ENCODE data around the gene DDRGK1. TPM values are rescaled to one million over a fixed set of nuclear protein-coding genes. Genes with fewer than 3 reads are reported as not detected.
A peak's percentile ranks its signal among the peaks of the same experiment; 100 is the strongest.

The DDRGK1 gene
- polyA plus RNA-seq, 4 donors = 45.7 to 57.7 (median 48.3) TPM

DNA sequence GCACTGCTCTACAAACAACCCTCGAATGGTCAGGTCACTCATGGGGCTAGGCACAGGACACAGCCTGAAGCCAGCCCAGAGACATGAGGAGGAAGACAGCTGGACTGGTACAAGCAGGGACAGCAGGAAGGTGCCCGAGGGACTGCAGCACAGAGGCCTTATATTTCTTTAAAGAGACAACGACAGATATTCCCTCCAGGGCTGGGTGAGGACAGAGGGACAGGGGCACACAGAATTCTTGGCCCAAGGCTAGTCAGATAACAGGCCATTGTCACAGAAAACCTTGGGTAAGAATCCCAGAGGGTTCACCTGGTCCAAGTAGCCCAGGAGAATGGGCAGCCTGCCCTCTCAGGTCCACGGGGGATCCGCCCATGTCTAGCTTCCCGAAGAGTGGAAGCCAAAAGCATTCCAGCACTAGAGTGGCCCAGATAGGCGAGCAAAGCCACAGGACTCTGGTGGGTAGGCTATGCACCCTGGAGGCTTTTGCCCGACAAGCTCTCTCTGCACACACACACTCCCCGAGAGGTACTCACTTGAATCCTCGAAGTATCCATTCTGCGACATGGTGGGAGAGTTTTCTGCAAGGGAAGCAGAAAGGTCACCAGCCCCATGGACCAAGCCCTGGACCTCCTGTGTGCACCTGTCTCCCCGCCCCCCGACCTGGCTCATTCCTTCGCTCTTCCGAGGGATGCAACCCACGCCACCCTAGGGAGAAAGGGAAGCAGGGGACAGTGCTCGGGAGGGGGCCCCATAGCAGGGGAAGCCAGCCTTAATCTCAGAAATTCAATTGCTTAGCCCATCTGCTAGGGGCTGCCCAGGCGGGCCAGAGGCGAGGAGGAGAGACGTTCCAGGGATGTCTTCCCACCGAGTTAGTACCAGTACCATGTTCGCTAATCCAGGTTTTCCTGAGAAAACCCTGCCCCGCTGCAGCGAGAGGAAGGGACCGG, 32.8 kb upstream of the DDRGK1 start:
- no peak for DNase-seq (ENCODE audit: low read depth in 4 of 4, low spot score in 3 of 4)

DNA sequence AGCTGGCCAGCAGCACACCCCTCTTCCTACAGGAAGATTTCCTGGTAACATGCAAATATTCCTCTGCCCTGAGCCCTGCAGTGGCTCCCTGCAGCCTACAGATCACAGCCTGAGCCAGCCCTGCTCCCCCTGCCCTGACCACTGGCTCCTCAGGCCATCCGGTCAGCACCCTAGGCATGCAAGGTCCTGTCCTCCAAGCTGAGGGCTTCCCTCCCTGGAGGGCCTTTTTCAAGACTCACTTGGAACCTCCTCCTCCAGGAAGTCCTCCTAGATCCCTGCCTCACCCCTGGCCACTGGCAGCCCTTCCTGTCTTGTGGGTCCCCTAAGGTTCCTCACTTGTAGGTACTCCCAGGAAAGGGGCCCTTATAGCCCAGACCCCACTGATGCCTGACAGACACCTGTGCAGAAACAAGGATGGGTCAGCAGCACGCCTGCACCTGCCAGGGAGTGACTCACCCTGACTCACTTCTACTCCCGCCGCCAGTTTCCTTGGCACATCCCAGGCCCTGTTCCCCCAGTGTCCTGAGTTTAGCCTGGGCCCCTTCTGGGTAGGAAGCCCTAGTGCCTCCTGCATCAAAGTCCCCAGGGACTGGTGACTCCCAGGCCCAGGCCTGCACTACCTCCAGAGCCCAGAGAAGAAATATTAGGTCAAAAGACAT, 31.3 kb upstream of the DDRGK1 start:
- DNase-seq (ENCODE audit: low read depth in 4 of 4, low spot score in 3 of 4) = no peak

DNA sequence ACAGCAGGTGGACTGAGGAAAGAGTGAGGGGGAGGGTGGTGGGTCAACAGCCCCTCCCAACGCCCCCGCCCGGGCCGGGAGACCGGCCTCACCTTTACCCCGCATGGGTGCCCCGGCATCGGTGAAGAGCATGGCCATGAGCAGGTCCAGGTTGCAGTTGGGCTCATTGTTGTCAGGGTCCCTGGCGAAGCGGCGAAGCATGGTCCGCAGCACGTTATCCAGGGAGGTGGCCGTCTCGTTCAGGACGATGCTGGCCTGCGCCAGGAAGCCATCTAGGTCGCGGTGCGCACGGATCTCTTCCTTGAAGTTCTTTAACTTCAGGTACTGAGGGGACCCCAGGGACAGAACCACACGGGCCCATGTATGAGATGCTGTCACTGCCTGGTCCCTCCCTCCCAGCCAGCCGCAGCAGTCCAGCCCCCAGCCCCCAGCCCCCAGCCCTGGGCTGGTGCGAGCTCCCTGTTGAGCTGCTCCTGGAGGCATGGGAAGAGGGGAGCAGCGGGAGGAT, 29.6 kb upstream of the DDRGK1 start:
- no peak for DNase-seq (ENCODE audit: low read depth in 4 of 4, low spot score in 3 of 4)

DNA sequence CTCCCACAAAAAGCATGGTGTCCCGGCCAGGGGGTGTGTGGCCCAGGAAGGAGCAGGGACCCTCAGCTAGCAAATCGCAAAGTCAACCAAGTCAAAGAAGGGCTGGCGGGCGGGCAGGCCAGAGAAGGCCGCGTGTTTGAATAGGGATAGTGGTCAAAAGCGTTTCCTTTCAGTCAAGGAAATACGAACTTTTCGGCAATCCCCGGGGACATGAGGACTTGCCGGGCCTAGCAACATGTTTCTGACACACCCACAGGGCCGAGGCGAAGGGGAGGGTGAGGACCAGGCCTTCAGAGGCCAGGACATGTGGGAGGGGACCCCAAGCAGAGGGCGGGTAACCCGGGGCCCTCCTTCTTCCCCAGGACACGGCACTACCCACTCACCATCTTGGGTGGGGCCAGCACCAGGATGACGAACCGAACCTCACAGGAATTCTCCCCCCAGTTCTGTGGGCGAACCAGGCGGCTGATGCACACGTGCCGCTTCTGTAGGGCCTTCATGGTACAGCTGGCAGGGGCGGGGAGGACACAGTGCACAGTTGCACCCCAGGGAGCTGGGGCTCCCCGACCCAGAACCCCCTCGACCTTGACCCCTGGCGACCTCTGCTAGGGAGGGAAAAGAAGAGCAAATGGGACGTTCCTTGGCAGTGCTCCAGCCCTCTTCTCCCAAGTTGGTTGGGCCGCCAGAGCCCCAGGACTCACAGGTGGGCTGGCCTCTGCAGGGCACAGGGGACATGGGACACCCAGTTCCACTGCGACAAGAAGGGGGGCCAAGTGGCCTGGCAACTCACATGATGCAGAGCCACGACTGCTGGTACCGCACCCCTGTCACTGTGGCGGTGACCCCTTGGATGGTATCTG, 28.9 kb upstream of the DDRGK1 start:
- no peak for DNase-seq (ENCODE audit: low read depth in 4 of 4, low spot score in 3 of 4)

DNA sequence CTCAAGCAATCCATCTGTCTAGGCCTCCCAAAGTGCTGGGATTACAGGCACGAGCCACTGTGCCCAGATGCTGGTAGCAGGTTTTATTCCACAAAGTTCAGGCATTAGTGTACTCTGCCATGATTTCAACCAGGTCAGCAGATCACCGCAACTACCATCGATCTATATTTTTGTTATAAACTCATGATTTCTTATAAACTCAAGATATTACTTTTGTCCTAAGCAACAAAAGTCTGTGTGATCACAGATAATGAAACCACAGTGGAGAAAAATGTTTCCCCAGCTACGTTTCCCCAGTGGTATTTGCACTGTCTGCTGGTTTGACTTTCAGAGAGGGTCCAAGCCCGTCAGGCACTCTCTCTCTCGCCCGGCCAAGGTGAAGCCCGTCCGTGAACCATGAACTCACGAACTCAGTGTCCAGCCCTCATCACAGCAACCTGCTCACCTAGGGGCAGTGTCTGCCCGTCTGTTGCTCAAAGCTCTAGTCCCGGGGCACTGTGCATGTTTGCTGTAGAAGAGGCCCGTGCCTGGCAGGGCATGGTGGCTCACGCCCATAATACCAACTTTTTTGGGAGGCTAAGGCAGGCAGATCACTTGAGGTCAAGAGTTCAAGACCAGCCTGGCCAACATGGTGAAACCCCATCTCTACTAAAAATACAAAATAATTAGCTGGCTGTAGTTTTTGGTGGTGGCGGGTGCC, 27.6 kb upstream of the DDRGK1 start:
- no peak for DNase-seq (ENCODE audit: low read depth in 4 of 4, low spot score in 3 of 4)

DNA sequence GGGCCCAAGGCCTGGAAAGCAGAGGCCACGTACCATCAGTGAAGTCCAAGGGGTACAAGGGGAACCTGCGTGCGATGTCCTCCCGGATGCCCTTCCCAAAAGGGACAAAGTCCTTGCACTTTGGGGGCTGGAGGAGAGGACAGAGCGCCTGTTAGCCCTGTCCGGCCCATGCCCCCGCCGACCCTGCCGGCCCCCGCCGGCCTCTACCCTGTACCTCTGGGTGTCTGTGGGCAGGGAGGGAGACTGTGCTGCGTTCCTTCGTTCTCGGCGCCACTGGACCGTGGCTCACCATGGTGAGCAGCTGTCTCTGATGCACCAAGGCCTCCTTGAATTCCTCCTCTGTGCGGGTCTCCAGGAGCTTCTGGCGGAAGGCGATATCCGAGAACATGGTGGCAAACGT, 26.6 kb upstream of the DDRGK1 start:
- DNase-seq (ENCODE audit: low read depth in 4 of 4, low spot score in 3 of 4) = no peak

DNA sequence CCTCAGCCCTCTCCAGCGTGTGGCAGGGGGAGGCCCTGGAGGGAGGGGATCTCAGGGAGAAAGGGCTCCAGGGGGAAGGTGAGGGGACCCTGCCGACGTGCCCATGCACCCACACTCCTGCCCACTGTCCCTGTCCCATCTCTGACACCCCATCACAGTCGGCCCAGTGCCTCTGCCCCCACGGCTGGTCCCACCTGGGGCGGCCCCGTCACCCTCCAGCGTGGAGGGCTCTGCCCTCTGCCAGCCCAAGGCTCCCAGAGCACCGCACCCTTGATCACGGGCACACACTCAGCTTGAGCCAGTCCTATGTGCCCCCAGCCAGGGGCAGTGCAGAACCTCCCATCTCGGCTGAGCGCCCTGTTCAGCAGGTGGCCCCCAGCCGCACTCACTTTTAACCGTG, 25.3 kb upstream of the DDRGK1 start:
- DNase-seq (ENCODE audit: low read depth in 4 of 4, low spot score in 3 of 4) = no peak

DNA sequence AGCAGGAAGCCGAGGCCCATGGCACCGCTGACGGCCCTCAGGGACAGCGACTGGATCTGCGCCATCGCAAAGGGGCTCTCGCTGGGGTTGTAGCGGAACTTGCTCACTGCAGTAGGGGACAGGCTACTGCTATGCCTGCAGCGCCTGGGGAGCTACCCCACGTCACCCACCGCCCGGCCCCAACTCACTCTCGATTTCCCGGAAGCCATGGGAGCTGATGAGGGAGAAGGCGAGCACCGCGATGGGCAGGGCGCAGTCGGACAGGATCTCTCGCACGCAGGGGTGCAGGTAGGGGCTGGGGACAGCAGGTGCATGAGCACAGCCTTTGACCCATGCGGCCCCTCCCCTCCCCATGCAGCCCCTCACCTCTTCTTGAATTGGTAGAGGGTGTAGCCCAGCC, 24.7 kb upstream of the DDRGK1 start:
- DNase-seq (ENCODE audit: low read depth in 4 of 4, low spot score in 3 of 4) = no peak

DNA sequence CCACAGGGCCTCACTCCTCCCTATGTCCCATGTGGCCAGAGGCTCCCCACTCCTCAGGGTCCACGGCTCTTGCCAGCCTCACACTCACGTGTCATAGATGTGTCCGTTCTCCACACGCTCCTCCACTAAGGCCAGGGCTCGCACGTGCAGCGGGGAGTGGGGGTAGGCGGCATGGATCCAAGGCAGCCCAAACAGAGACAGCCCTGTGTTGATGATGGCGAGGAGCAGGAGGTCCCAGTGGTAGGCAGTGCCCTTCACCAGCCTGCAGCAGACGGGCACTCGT, 24.2 kb upstream of the DDRGK1 start:
- no peak for DNase-seq (ENCODE audit: low read depth in 4 of 4, low spot score in 3 of 4)

DNA sequence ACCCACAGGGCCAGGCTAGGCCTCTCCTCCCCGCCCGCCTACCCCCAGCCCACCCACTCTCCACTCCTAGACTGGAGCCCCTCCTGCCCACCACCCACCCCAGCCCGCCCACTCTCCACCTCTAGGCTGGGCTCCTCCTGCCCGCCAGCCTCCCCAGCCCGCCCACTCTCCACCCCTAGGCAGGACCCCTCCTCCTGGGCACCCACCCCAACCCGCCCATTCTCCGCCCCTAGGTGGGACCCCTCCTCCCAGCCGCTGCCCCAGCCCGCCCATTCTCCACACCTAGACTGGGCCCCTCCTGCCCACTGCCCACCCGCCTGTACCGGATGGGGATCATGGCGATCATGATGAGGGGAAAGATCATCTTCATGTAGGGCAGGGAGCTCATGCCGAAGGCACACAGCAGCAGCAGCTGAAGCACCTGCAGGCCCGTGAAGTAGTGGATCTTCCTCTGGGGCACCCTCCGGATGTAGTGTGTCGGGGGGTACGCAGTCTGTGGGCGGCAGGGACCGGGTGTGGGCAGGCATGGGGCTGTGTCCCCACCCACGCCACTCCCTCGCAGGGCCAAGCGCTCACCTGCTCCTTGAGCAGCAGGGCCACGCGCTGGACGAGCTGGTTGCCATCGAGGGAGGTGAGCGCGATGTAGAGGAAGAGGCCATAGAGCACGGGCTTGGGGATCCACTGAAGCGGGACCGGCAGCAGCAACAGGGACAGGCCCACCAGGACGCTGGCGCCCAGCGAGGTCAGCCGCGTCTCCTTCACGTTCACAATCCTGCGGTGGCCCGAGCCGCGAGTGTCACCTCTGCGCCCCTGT, 23.7 kb upstream of the DDRGK1 start:
- no peak for DNase-seq (ENCODE audit: low read depth in 4 of 4, low spot score in 3 of 4)

DNA sequence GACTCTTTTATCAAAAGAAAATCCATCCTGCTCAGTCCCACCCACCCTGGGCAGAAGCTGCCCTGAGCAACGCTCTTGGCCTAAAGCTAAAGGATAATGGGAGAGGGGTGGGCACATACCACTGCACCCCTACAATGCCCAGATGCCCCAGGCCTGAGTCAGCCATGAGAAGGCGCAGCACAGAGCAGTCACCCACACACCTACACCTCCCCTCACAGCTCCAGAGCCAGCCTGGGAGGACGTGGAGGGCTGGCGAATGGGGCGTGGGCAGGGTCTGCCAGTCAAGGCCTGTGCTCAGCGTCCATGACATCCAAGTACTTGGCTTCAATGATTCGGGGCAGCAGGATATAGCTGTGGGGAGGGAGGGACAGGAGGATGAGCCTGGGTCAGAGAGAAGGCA, 23.0 kb upstream of the DDRGK1 start:
- no peak for DNase-seq (ENCODE audit: low read depth in 4 of 4, low spot score in 3 of 4)

DNA sequence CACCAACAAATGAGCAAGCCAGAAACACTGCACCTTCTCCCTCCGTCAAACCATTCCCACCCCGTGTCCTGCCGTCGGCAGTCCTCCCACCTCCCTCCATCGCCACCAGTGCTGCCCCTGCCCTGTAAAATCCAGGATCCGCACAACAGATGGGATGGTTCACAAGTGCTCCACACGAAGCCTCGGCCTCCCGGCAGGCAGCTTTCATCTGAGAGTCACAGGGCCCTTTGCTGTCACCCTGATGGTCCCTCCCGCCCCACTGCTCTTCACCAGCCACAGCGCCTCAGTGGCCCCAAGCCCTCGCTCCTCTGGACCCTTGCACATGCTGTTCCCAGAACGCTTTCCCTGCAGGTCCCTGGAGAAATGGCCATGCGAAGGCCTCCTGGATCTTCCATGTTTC, 22.4 kb upstream of the DDRGK1 start:
- no peak for DNase-seq (ENCODE audit: low read depth in 4 of 4, low spot score in 3 of 4)

DNA sequence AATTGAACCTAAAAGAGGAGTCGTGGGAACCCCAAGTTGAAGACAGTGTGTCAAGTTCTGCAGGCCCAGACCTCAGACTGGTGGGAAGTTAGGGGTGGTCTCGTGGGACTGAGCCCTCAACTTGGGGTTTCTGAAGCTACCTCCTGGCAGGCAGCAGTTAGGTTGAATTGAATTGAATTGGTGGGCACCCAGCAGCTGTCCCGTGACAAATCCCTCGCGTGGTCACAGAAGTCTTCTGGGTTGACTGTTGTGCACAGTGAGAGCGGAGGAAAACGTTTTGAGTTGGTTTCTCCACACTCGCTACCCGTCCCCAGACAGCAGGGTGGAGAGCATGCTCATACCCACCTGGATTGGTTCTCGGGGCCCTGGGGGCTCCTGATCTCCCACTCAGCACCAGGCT, 21.6 kb upstream of the DDRGK1 start:
- DNase-seq (ENCODE audit: low read depth in 4 of 4, low spot score in 3 of 4) = no peak

DNA sequence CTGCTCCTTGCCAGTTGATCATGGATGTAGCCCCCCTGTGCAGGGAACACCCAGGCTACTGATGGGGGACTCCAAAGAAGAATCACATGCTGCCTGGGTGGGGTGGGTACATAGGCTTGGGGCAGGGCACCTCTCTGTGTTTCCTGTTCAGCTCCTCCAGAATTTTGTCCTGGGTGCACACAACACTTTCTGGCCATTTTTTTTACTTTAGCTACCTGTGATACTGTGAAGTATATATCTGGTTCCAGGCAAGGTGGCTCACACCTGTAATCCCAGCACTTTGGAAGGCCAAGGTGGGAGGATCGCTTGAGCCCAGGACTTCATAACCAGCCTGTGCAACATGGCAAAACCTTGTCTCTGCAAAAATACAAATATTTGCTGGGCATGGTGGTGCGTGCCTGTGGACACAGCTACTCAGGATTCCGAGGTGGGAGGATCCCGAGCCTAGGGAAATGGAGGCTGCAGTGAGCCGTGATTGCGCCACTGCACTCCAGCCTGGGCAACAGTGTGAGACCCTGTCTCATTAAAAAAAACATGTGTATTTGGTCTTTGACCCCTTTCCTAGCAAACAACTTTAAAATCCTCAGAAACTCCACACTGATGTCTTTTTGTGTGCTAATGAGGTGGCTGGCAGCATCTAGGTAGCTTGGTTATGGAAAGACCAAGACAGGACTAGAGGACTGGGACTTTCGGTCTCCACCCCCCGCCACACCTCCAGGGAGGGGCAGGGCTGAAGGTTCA, 20.4 kb upstream of the DDRGK1 start:
- no peak for DNase-seq (ENCODE audit: low read depth in 4 of 4, low spot score in 3 of 4)

DNA sequence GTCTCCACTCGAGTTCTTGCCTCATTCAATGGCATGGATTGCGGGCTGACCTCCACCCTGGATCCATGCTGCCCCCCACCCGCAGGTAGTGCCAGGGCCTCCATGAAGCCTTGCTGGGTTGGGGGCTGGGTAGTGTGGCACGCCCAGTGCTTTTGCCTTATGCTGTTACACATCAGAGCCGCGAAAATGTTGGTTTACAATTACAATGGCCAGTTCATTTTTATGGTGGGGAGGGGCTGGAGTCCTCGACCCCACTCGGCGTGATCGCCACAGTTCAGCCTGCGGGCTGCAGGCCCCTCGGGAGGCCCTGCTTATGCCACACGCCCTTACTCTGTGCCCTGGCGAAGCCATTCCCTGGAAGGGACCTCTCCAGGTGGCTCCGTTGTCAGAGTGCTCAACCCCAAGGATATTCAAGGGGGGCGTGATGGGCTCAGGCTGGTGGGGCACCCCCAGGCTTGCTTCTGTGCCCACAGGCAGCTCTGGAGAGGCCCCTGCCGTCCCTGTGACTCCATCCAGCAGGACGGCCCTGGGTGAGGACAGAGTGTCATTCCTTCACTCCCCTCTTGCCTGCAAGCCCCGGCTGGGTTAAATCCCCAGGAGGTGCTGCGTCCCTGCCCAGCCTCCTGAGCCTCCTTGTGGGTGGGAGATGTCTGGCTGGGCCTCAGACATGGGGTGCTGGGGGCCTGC, 19.7 kb upstream of the DDRGK1 start:
- no peak for DNase-seq (ENCODE audit: low read depth in 4 of 4, low spot score in 3 of 4)

DNA sequence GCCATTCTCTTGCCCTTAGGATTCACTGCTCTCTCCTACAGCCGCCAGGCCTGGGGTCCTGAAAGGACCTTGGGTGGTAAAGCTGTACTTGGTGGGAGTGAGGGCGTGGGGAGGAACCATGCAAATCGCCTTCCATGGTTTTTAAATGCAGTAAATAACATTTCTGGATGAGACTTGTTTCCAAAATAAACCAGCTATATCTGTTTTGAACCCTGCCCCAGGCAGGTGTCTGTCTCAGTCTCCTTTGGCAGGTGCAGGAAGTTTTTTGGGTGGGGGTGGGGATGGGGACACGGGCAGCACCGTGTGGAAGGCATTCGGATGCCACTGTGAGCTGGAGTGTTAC, 19.1 kb upstream of the DDRGK1 start:
- DNase-seq (ENCODE audit: low read depth in 4 of 4, low spot score in 3 of 4) = no peak

DNA sequence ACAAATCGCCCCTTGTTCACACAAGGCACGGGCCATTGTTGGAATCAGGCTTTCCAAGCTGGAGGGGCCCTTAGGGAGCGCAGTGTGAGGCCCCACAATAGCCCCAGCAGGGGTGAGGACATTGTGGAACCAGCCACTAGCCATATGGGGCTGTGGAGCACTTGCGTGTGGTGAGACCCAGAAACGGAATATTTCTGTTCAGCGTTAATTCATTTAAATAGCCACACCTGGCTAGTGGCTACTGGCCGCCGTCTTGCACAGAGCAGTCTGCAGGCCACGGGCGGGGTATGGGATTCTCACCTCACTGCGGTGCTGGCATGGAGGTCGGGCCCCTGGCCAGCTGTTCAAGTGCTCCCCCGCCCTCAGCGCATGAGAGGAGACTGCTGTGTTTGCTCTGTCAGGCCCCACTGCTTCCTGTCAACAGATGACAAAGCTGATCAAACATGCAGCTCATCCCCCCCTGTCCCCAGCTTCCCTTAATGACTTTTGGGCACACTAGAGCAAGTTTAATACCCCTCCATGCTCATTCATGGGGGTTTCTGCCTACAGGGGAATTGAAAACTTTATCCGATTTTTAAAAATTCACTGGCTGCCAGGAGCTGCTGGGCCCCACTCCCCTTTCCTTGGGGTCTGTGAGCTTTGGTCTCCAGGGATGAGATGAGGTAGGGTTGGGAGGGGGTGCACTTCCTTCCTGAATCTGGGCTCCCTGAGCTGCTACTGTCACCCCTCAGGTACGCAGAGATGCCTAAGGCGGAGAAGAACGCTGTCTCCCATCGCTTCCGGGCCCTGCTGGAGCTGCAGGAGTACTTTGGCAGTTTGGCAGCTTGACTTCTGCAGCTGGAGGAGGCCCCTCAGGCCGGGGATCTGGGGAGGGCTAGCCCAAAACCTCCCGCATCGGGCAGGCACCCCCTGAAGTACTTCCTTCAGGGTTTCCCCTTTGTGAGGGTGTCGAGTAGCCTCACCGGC, 18.4 kb upstream of the DDRGK1 start:
- DNase-seq (ENCODE audit: low read depth in 4 of 4, low spot score in 3 of 4) = peak in 2 of 4 donors; percentile 65 to 67

Measured in right renal pelvis (tissue), 4 donors.